ENCODE data around the gene RHOD.

GRCh38 chr11:67111261-67111660, 54.6 kb downstream of the RHOD start:
- TF ChIP-seq, protein P1, sequence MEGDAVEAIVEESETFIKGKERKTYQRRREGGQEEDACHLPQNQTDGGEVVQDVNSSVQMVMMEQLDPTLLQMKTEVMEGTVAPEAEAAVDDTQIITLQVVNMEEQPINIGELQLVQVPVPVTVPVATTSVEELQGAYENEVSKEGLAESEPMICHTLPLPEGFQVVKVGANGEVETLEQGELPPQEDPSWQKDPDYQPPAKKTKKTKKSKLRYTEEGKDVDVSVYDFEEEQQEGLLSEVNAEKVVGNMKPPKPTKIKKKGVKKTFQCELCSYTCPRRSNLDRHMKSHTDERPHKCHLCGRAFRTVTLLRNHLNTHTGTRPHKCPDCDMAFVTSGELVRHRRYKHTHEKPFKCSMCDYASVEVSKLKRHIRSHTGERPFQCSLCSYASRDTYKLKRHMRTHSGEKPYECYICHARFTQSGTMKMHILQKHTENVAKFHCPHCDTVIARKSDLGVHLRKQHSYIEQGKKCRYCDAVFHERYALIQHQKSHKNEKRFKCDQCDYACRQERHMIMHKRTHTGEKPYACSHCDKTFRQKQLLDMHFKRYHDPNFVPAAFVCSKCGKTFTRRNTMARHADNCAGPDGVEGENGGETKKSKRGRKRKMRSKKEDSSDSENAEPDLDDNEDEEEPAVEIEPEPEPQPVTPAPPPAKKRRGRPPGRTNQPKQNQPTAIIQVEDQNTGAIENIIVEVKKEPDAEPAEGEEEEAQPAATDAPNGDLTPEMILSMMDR (IDR thresholded peaks at IDR 0.05), result no peak
- TF ChIP-seq POLR2A (IDR thresholded peaks at IDR 0.05), result no peak
